ENCODE measurements around the gene CKB. TPM values are rescaled to one million over a fixed set of nuclear protein-coding genes. Genes with fewer than 3 reads are reported as not detected.
A peak's percentile ranks its signal among the peaks of the same experiment; 100 is the strongest.

The CKB gene
- total and polyA plus RNA-seq, 9 of the 15 experiments (the other 6 are each of a cell fraction or from before 2014, with no cell fraction given), result 23.9 to 692 (median 132) TPM

- TF ChIP-seq CEBPZ (IDR thresholded peaks at IDR 0.05; ENCODE audit: borderline replicate concordance, low read depth, low read length), result no peak
- TF ChIP-seq SP1 (CRISPR knock-in tag; IDR thresholded peaks at IDR 0.05), result peak; percentile 72
- no peak for TF ChIP-seq ZFP30 (CRISPR knock-in tag; IDR thresholded peaks at IDR 0.05; ENCODE audit: borderline replicate concordance)
- TF ChIP-seq CREB3 (tag; conservative IDR thresholded peaks at IDR 0.05; ENCODE audit: low read depth), result no peak
- TF ChIP-seq ZZZ3 (IDR thresholded peaks at IDR 0.05), result no peak
- TF ChIP-seq HDGF (IDR thresholded peaks at IDR 0.05), result no peak
- TF ChIP-seq ZNF280B (CRISPR knock-in tag; IDR thresholded peaks at IDR 0.05), result no peak
- no peak for TF ChIP-seq CSDE1 (IDR thresholded peaks at IDR 0.05)
- no peak for TF ChIP-seq ZNF586 (CRISPR knock-in tag; conservative IDR thresholded peaks at IDR 0.05)
- no peak for TF ChIP-seq NR4A1 (CRISPR knock-in tag; IDR thresholded peaks at IDR 0.05)
- TF ChIP-seq NR4A1 (tag; IDR thresholded peaks at IDR 0.05), result no peak
- peak; percentile 77 to 89 for TF ChIP-seq MNT (conservative IDR thresholded peaks at IDR 0.05)
- no peak for TF ChIP-seq EP300 (IDR thresholded peaks at IDR 0.05; ENCODE audit: low read length)
- TF ChIP-seq ELF1 (tag; IDR thresholded peaks at IDR 0.05), result peak; percentile 68
- peak; percentile 24; the same call in 1 of the 2 replicates for TF ChIP-seq CREB1 (IDR thresholded peaks at IDR 0.05)
- peak; percentile 27; the same call in 1 of the 2 replicates for TF ChIP-seq CREB1 (CRISPR knock-in tag; IDR thresholded peaks at IDR 0.05)
- TF ChIP-seq YBX1 (IDR thresholded peaks at IDR 0.05), result no peak
- peak; percentile 61 to 87; a peak in 2 of 4 replicates for TF ChIP-seq SIN3A (IDR thresholded peaks at IDR 0.05; ENCODE audit: borderline replicate concordance in 2 of 2, control insufficient read depth in 1 of 2, low read depth in 2 of 2, low read length in 2 of 2)
- TF ChIP-seq THRAP3 (IDR thresholded peaks at IDR 0.05; ENCODE audit: borderline replicate concordance), result no peak
- TF ChIP-seq ZNF124 (CRISPR knock-in tag; IDR thresholded peaks at IDR 0.05), result no peak
- TF ChIP-seq PRPF4 (IDR thresholded peaks at IDR 0.05; ENCODE audit: insufficient read depth, low read depth, low read length, poor library complexity, severe bottlenecking), result no peak
Observed at GRCh38 chr14:103562429-103563225, 40.0 kb upstream of the CKB start, which contains the start of the genes BAG5 and COA8 (continued).
